Endodermal cell (in vitro differentiated cells): ENCODE measurements around the gene WWC1. TPM values are rescaled to one million over a fixed set of nuclear protein-coding genes. Genes with fewer than 3 reads are reported as not detected.

ENCODE experiments used
- DNase-seq: peaks from one replicate; pipeline ENCODE4 v3.0.0-alpha.2; 2017
- H3K27ac ChIP-seq: 2 replicates; pipeline ENCODE4 v1.5.1; 2013; ENCODE audit warnings: mild to moderate bottlenecking, low read depth, low read length, moderate library complexity
- H3K27me3 ChIP-seq: 2 replicates; pipeline ENCODE4 v1.6.1; 2013; ENCODE audit warnings: mild to moderate bottlenecking, low read length, moderate library complexity; ENCODE audit not compliant: insufficient read depth, control insufficient read depth, poor library complexity, severe bottlenecking
- H3K36me3 ChIP-seq: 2 replicates; pipeline ENCODE4 v1.7.0; 2013; ENCODE audit warnings: mild to moderate bottlenecking, low read length, moderate library complexity; ENCODE audit not compliant: control insufficient read depth, insufficient read depth
- H3K4me1 ChIP-seq: one replicate; pipeline ENCODE4 v1.7.0; 2013; ENCODE audit warnings: low read length; ENCODE audit not compliant: control insufficient read depth, insufficient read depth
- H3K4me3 ChIP-seq: 2 replicates; pipeline ENCODE4 v1.5.1; 2013; ENCODE audit warnings: mild to moderate bottlenecking, low read length, moderate library complexity
- H3K9ac ChIP-seq: 2 replicates; pipeline ENCODE4 v1.6.1; 2013; ENCODE audit warnings: mild to moderate bottlenecking, low read length, moderate library complexity; ENCODE audit not compliant: poor library complexity, severe bottlenecking; ENCODE audit errors: extremely low read depth
- H3K9me3 ChIP-seq: 2 replicates; pipeline ENCODE4 v1.6.1; 2013; ENCODE audit warnings: mild to moderate bottlenecking, low read length, moderate library complexity; ENCODE audit not compliant: control insufficient read depth
- H3K27ac Mint-ChIP-seq: 2 replicates; pipeline ENCODE4 v1.8.0; 2020; ENCODE audit warnings: mixed read lengths
- H3K27me3 Mint-ChIP-seq: 2 replicates; pipeline ENCODE4 v1.8.0; 2021; ENCODE audit warnings: mild to moderate bottlenecking, mixed read lengths; ENCODE audit not compliant: insufficient read depth
- H3K36me3 Mint-ChIP-seq: 2 replicates; pipeline ENCODE4 v1.8.0; 2020; ENCODE audit warnings: low read depth, mixed read lengths
- H3K4me1 Mint-ChIP-seq: 2 replicates; pipeline ENCODE4 v1.8.0; 2020; ENCODE audit warnings: mixed read lengths
- H3K4me3 Mint-ChIP-seq: 2 replicates; pipeline ENCODE4 v1.8.0; 2020; ENCODE audit warnings: mild to moderate bottlenecking, moderate library complexity, mixed read lengths
- H3K9me3 Mint-ChIP-seq: 2 replicates; pipeline ENCODE4 v1.8.0; 2020; ENCODE audit warnings: mild to moderate bottlenecking, mixed read lengths
- CTCF ChIP-seq: fragments of 200-600 bp; sonication (generic); conservative IDR thresholded peaks from 2 replicates; pipeline ENCODE4 v1.5.0; 2021; ENCODE audit warnings: antibody characterized with exemption, mild to moderate bottlenecking
- WGBS, 2 experiments: methylation state at CpG; one replicate each; pipeline versions ENCODE4 v1.1.5 to v1.1.7; 2013; ENCODE audit warnings: missing lambda C conversion rate in 2 of 2, mixed read lengths in 1 of 2; ENCODE audit not compliant: insufficient coverage in 1 of 2, insufficient read length in 1 of 2; 5-methylcytosine and 5-hydroxymethylcytosine counted together
- total RNA-seq, 2 donors: library from RNA; stranded (reverse); fragmentation: NEBNext Ultra II Directional in 1 of 2; extraction: Animal tissue kit (Norgen Biotek cat#: 25700) in 1 of 2; gene quantifications; 2 replicates in 1 of 2; 3 replicates in 1 of 2; pipeline ENCODE4 v1.2.1, GENCODE V29; 2021

Gene WWC1
- total RNA-seq, 2 donors from 2014 or later, result 18.4 to 20.3 TPM

- H3K9me3 Mint-ChIP-seq, result no peaks in the 10 kb centered on the region
- no peak overlapping the region for H3K27ac Mint-ChIP-seq
- H3K4me1 Mint-ChIP-seq, result no peaks in the 10 kb centered on the region
- Histone ChIP-seq H3K27ac (no peak overlapping the region), H3K4me3 (no peak overlapping the region), H3K4me1 (no peaks in the 10 kb centered on the region), H3K36me3 (no peaks in the 10 kb centered on the region), H3K27me3 (no peaks in the 10 kb centered on the region), H3K9ac (no peak overlapping the region), H3K9me3 (no peaks in the 10 kb centered on the region)
- no peak for DNase-seq
- TF ChIP-seq CTCF, result no peak
- no peak overlapping the region for H3K4me3 Mint-ChIP-seq
- peaks cover 10% of the 10 kb centered on the region for H3K36me3 Mint-ChIP-seq
- no peaks in the 10 kb centered on the region for H3K27me3 Mint-ChIP-seq
- WGBS, 2 experiments, result 93 to 99% methylated on average over 8 to 11 of the region's 11 CpGs
Measured at GRCh38 chr5:168408561-168409305, 117.3 kb downstream of the WWC1 start.

- H3K27ac Mint-ChIP-seq, result no peak overlapping the region
- H3K36me3 Mint-ChIP-seq, result peaks cover 11% of the 10 kb centered on the region
- no peaks in the 10 kb centered on the region for H3K4me1 Mint-ChIP-seq
Measured at GRCh38 chr5:168409591-168410458, 118.4 kb downstream of the WWC1 start.

GRCh38 chr5:168411871-168412270 lies 120.4 kb downstream of the WWC1 start:
- no peaks in the 10 kb centered on the region for H3K4me1 Mint-ChIP-seq
- H3K9me3 Mint-ChIP-seq, result no peaks in the 10 kb centered on the region
- H3K4me1 ChIP-seq, result no peaks in the 10 kb centered on the region
- H3K9ac ChIP-seq, result no peak overlapping the region
- TF ChIP-seq CTCF, result no peak
- no peak overlapping the region for H3K27ac ChIP-seq
- no peaks in the 10 kb centered on the region for H3K9me3 ChIP-seq
- no peak overlapping the region for H3K27ac Mint-ChIP-seq
- no peak overlapping the region for H3K4me3 Mint-ChIP-seq
- peaks cover 13% of the 10 kb centered on the region for H3K36me3 Mint-ChIP-seq
- no peaks in the 10 kb centered on the region for H3K27me3 ChIP-seq
- no peaks in the 10 kb centered on the region for H3K36me3 ChIP-seq
- DNase-seq, result no peak
- no peaks in the 10 kb centered on the region for H3K27me3 Mint-ChIP-seq
- 91 to 100% methylated on average over 3 of the region's 3 CpGs for whole genome bisulfite sequencing, 2 experiments
- H3K4me3 ChIP-seq, result no peak overlapping the region

More at GRCh38 chr5:168409591-168410458, 118.4 kb downstream of the WWC1 start:
- no peak overlapping the region for H3K4me3 Mint-ChIP-seq
- H3K4me3 ChIP-seq, result no peak overlapping the region
- H3K4me1 ChIP-seq, result no peaks in the 10 kb centered on the region
- H3K27me3 Mint-ChIP-seq, result no peaks in the 10 kb centered on the region
- no peak for DNase-seq
- no peak for TF ChIP-seq CTCF
- no peaks in the 10 kb centered on the region for H3K27me3 ChIP-seq
- H3K36me3 ChIP-seq, result no peaks in the 10 kb centered on the region
- H3K27ac ChIP-seq, result no peak overlapping the region
- H3K9me3 ChIP-seq, result no peaks in the 10 kb centered on the region
- H3K9me3 Mint-ChIP-seq, result no peaks in the 10 kb centered on the region
- 90 to 92% methylated on average over 5 to 17 of the region's 17 CpGs for WGBS, 2 experiments
- no peak overlapping the region for H3K9ac ChIP-seq
